ENCODE data around the gene ACE. TPM values are rescaled to one million over a fixed set of nuclear protein-coding genes. Genes with fewer than 3 reads are reported as not detected.

The ACE gene
- total RNA-seq, 1 donor from 2014 or later: 44.8 TPM

- TF ChIP-seq CTCF (IDR thresholded peaks at IDR 0.05; ENCODE audit: unreplicated experiment): no peak
- H3K4me3 Mint-ChIP-seq (ENCODE audit: unreplicated experiment): no peak overlapping the region
- no peak for DNase-seq (ENCODE audit: low spot score)
- no peak overlapping the region for H3K27ac Mint-ChIP-seq (ENCODE audit: unreplicated experiment)
- H3K4me1 Mint-ChIP-seq (ENCODE audit: unreplicated experiment): peaks cover 23% of the 10 kb centered on the region
- peaks cover 4% of the 10 kb centered on the region for H3K27me3 Mint-ChIP-seq (ENCODE audit: unreplicated experiment)
- no peaks in the 10 kb centered on the region for H3K9me3 Mint-ChIP-seq (ENCODE audit: unreplicated experiment)
- peaks cover 21% of the 10 kb centered on the region for H3K36me3 Mint-ChIP-seq (ENCODE audit: low read depth, unreplicated experiment)
These were observed 14.1 kb downstream of the ACE start for GRCh38 chr17:63490858-63491400.

- peaks cover 19% of the 10 kb centered on the region for H3K36me3 Mint-ChIP-seq (ENCODE audit: low read depth, unreplicated experiment)
- peaks cover 4% of the 10 kb centered on the region for H3K27me3 Mint-ChIP-seq (ENCODE audit: unreplicated experiment)
- H3K4me1 Mint-ChIP-seq (ENCODE audit: unreplicated experiment): peaks cover 23% of the 10 kb centered on the region
- DNase-seq (ENCODE audit: low spot score): no peak
- no peak overlapping the region for H3K27ac Mint-ChIP-seq (ENCODE audit: unreplicated experiment)
- TF ChIP-seq CTCF (IDR thresholded peaks at IDR 0.05; ENCODE audit: unreplicated experiment): no peak
- no peak overlapping the region for H3K4me3 Mint-ChIP-seq (ENCODE audit: unreplicated experiment)
- no peaks in the 10 kb centered on the region for H3K9me3 Mint-ChIP-seq (ENCODE audit: unreplicated experiment)
These were observed 14.6 kb downstream of the ACE start for GRCh38 chr17:63491413-63491812.

DNA sequence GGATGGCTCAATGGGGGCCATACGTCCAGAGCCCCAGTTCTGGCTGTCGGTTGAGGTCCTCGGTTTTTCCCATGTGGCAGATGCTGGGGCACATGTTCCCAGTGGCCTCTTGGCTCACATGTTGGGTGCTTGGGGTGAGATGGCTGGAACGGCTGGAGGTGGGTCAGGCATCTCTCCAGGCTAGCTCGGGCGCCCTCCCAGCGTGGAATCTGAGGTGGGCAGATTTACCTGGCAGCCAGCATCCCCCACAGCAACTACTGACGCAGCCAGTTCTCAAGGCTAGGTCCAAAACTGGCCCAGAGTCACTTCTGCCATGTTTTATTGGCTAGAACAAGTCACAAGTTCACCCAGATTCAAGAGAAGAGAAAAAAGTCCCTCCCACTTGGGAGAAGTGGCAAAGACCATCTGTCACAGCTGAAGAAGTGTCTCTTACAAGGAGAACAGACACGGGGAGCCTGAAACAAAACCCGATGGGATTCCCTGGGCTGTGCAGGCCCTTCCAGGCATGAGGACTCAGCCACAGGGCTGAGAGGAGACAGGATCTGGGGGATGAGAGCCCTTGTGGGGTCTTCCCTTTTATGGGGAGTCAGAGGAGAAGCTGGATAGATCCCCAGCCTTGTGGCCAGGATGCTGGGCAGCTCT lies 15.2 kb downstream of the ACE start:
- no peak overlapping the region for H3K4me3 Mint-ChIP-seq (ENCODE audit: unreplicated experiment)
- TF ChIP-seq CTCF (IDR thresholded peaks at IDR 0.05; ENCODE audit: unreplicated experiment): no peak

GRCh38 chr17:63492940-63493339 lies 16.1 kb downstream of the ACE start:
- Mint-ChIP-seq H3K27me3 (ENCODE audit: unreplicated experiment) (peaks cover 4% of the 10 kb centered on the region), H3K4me1 (ENCODE audit: unreplicated experiment) (peaks cover 18% of the 10 kb centered on the region), H3K36me3 (ENCODE audit: low read depth, unreplicated experiment) (peaks cover 12% of the 10 kb centered on the region), H3K9me3 (ENCODE audit: unreplicated experiment) (no peaks in the 10 kb centered on the region), H3K4me3 (ENCODE audit: unreplicated experiment) (no peak overlapping the region), H3K27ac (ENCODE audit: unreplicated experiment) (no peak overlapping the region)
- DNase-seq (ENCODE audit: low spot score): no peak
- no peak for TF ChIP-seq CTCF (IDR thresholded peaks at IDR 0.05; ENCODE audit: unreplicated experiment)

More for the DNA sequence above, 15.2 kb downstream of the ACE start:
- Mint-ChIP-seq H3K36me3 (ENCODE audit: low read depth, unreplicated experiment) (peaks cover 19% of the 10 kb centered on the region), H3K9me3 (ENCODE audit: unreplicated experiment) (no peaks in the 10 kb centered on the region), H3K27me3 (ENCODE audit: unreplicated experiment) (peaks cover 4% of the 10 kb centered on the region), H3K27ac (ENCODE audit: unreplicated experiment) (no peak overlapping the region), H3K4me1 (ENCODE audit: unreplicated experiment) (peaks cover 23% of the 10 kb centered on the region)
- DNase-seq (ENCODE audit: low spot score): no peak

DNA sequence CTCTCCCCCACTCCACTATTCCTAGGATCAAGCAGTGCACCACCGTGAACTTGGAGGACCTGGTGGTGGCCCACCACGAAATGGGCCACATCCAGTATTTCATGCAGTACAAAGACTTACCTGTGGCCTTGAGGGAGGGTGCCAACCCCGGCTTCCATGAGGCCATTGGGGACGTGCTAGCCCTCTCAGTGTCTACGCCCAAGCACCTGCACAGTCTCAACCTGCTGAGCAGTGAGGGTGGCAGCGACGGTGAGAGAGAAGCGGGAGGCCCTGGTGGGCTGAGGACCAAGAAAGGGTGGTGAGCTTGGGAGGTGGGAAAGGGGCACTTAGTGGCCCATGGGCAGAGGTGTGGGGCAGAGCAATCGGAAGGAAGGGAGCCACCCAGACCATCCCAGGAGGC lies 16.6 kb downstream of the ACE start:
- no peak for DNase-seq (ENCODE audit: low spot score)
- Mint-ChIP-seq H3K27me3 (ENCODE audit: unreplicated experiment) (peaks cover 4% of the 10 kb centered on the region), H3K27ac (ENCODE audit: unreplicated experiment) (no peak overlapping the region), H3K4me3 (ENCODE audit: unreplicated experiment) (no peak overlapping the region), H3K9me3 (ENCODE audit: unreplicated experiment) (no peaks in the 10 kb centered on the region), H3K4me1 (ENCODE audit: unreplicated experiment) (peaks cover 19% of the 10 kb centered on the region), H3K36me3 (ENCODE audit: low read depth, unreplicated experiment) (peaks cover 12% of the 10 kb centered on the region)
- TF ChIP-seq CTCF (IDR thresholded peaks at IDR 0.05; ENCODE audit: unreplicated experiment): no peak

Data from endothelial cell (in vitro differentiated cells).